NB4 (cell line): ENCODE measurements around the gene C9orf72.

Experiments
- CTCF ChIP-seq: IDR thresholded peaks from one replicate; pipeline ENCODE4 v1.5.1; 2012; ENCODE audit warnings: low read depth, low read length
- MAX ChIP-seq: IDR thresholded peaks from 2 replicates; pipeline ENCODE4 v1.6.1; 2011; ENCODE audit warnings: low read depth, low read length
- POLR2A ChIP-seq: IDR thresholded peaks from 2 replicates; pipeline ENCODE4 v1.6.1; 2011; ENCODE audit warnings: mild to moderate bottlenecking; ENCODE audit not compliant: insufficient read length; ENCODE audit errors: extremely low read depth

GRCh38 chr9:27564670-27565069 is 8.6 kb downstream of the C9orf72 start:
- TF ChIP-seq CTCF (no peak), POLR2A (no peak), MAX (no peak)
